NCI-H2196 (cell line): ENCODE measurements around the gene MARCHF9.

Experiments
- DNase-seq: peaks from one replicate; lab custom pipeline; 2025; ENCODE audit not compliant: unreplicated experiment; lab: John Stamatoyannopoulos, UW

The MARCHF9 gene

GRCh38 chr12:57753756-57754337 is 1.1 kb upstream of the MARCHF9 start:
- no peak for DNase-seq

DNA sequence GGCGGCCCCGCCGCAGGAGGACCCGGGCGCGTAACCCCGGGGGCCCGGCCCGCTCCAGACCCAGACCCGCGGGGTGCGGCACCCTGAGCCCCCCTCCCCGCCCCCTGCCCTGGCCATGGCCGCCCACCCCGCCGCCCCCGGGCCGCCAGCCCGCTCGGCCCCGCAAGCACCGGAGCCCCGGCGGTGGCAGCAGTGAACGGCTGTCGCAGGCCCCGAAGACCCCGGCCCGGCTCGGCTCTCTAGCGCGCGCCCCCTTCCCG is 221 bp downstream of the MARCHF9 start:
- no peak for DNase-seq

DNA sequence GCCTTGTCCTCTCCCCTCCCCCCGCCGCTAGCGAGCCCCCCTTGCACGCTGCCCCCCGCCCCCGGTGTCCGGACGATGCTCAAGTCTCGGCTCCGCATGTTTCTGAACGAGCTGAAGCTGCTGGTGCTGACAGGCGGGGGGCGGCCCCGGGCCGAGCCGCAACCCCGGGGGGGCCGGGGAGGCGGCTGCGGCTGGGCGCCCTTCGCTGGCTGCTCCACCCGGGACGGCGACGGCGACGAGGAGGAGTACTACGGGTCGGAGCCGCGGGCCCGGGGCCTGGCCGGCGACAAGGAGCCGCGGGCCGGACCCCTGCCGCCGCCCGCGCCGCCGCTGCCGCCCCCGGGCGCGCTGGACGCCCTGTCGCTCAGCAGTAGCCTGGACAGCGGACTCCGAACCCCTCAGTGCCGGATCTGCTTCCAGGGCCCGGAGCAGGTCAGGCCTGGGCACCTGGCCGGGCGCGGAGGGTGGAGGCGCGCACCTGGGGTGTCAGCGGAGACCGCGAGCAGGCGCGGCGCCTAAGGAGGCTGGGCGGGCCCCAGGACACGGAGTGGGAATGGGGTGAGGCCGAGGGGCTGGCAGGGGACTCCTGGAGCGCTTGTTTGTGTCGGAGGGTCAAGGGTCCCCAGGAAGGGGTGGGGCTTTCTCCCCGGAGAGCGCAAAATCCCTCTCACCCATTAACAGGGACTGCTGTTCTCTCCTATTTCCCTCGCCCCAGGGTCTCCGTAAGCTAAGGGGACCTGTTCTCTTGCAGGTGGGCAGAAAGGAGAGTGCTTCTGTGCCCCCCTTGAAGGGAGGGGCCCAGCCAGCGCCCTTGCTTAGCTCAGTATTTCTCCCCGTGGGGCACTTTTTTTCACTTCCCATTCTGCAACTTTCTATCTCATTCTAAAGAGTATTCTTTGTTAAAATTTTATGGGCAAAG is 810 bp downstream of the MARCHF9 start:
- no peak for DNase-seq

DNA sequence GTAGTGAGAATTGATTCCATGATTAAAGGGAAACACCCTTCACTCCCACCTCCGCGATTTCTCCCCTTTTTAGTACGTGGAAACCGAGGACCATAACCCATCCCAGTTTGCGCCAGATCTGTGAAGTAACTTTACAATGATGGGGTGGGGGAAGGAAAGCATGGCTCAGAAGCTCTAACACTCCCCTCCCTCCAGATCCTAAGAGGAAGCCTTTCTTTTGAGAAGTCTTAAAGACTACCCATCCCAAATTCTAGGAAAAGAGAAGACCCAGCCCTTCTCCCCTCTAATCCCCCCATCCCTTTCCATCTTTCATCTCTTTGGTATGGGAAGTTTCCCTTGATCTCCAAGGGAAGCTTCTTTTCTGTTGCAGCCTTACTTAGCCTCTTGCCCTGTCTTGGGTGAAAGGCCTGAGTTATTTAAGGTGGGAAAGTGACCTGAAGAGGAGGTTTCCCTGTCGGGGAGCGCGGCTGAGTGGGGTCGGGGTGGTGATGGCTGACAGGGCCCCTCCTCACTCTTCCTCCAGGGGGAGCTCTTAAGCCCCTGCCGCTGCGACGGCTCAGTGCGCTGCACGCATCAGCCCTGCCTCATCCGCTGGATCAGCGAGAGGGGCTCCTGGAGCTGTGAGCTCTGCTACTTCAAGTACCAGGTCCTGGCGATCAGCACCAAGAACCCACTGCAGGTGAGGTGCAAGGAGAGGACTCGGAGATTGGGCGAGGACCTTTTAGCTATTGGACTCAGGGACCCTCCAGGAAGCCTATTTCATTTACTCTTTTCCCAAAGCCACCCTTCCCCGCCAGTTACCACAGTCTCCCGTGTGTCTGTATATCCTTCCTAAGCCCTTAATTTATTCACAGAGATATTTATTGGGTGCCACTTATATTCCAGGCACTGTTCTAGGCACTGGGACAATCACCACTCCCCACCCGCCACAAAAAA is 1.8 kb downstream of the MARCHF9 start:
- peak; percentile 30 for DNase-seq

DNA sequence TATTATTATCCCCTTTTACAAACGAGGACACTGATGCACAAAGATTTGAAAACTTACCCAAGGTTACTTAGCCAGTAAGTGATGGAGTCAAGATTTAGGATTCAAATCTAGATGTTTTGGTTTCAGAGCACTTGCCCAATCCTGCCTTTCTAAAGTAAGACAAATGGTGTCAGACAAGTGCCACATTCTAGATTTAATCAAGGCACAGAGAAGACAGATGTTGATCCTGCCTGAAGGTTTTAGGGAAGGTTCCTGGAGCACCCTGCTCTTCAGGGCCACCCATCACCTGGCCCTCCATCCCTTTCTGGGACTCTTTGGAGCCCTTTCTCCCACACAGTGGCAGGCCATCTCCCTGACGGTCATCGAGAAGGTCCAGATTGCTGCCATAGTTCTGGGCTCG is 2.9 kb downstream of the MARCHF9 start:
- DNase-seq: no peak

DNA sequence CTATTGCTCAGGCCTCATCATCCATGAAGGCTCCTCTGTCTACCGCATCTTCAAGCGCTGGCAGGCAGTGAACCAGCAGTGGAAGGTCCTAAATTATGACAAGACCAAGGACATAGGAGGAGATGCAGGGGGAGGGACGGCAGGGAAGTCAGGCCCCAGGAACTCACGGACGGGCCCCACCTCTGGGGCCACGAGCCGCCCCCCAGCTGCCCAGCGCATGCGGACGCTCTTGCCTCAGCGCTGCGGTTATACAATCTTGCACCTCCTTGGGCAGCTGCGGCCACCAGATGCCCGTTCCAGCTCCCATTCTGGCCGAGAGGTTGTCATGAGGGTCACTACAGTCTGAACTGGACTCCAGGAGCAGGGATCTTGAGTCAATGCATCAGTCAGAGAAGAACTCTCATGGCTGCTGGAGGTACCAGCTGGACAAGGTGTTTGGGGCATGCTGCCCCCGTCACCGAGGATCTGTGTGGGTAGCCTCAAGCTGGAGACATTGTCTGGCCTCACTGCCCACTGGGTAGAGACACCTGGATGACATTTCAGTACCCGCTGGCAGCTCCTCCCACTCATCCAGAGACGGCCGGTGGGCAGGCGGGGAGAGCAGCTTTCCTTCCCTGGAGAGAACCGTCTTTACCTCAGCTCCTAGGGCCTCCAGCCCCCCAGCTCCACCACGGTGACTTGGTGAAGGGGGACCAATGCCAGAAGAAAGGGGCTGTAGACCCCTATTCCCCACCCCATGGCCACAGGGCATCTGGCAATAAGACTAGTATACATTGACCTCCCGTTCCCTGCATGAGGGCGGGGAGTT is 3.9 kb downstream of the MARCHF9 start:
- no peak for DNase-seq

DNA sequence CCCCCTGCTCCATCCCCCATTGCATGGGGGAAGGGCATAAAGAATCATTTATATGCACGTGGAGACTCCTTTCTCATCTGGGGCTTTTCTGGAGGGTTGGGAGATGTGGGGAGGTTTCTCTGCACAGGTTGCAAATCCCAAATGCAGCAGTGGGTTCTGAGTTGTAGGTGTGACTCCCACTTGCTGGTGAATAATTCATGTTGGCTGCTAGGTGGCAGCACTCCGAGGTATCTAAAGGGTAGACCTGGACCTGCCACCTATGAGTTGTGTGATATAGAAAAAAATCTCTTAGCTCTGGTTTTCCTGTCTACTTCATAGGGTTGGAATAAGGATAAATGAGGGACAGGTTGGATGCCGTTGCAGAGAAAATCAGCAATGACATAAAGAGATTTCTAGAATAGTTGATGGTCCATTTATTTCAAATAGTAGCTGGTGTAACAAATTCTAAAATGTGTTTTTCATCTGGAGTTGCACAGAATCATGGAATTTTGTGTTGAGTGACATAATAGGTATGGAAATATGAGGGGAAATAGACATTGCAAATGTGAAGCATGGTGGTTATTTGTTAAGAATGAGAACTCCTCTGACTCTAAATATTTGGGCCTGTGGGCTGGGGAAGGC is 4.6 kb downstream of the MARCHF9 start:
- peak; percentile 53 for DNase-seq

GRCh38 chr12:57760347-57760982 is 5.6 kb downstream of the MARCHF9 start:
- DNase-seq: no peak

GRCh38 chr12:57761391-57761998 is 6.6 kb downstream of the MARCHF9 start:
- DNase-seq: no peak

DNA sequence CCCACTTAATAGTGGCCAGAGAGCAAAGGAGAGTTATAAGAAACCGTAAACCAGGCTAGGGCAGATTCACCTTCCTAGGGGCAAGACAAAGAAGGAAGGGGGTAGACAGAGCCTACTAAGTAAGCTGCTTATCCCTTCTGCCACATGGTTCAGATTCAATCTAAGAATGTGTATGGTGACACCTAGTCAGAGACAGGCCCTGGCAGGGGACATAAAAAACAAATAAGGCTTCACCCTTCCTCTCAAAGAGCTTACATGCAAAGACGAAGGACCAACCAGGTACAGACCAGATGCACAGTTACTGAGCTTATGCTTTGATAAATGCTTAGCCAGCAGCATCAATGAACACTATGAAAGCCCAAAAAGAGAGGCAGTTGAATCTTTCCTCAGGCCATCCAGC is 7.6 kb downstream of the MARCHF9 start:
- DNase-seq: no peak

DNA sequence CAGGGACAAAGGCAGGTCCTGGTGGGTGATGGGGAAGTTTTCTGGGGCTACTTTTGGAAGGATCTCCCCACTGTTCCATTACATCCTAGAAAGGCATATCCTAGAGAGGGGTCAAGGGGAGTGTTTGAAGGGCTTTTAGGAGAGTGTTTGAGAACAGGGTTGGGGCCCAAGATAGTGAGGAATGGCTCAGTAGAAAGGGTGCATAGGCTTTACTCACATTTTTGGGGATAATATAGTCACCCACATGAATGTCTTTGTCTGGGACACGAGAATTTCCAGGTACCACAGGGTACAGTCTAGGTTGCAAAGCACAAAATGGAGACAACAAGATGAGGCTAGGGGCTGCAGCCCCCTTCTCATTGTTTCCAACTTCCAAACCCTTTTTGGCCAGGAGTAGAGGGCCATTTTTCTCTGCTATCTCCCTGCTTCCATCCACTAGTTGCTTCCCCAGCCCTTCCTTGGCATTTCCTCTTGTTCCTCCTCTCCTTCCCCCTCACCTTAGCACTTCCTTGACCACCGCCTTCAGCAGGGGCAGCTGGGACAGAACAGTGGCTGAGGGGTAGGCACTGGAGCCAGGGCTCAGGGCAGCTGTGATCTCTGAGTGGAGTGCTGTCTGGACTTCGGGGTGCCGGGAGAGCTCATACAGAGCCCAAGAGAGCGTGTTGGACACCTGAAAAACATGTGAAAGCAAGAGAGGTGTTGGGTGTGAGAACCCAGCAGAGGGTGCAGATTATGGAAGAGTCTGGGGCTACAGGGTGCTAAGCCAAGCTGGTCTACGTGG is 9.2 kb downstream of the MARCHF9 start:
- DNase-seq: no peak

DNA sequence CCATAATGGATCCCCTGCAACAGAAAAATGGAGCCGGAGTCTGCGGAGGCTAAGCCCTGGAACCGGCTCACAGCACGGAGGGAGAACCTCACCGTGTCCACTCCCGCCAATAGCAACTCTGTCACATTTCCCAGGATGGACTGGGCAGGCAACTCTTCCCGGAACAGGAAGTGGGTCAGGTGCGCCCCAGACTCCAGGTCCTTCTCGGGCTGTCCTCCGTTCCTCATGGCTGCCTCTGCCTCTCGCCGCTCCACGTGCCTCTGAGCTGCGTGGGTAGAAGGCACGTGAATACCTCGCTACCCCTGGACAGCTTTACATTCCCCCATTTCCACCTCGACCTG is 9.7 kb downstream of the MARCHF9 start:
- no peak for DNase-seq

DNA sequence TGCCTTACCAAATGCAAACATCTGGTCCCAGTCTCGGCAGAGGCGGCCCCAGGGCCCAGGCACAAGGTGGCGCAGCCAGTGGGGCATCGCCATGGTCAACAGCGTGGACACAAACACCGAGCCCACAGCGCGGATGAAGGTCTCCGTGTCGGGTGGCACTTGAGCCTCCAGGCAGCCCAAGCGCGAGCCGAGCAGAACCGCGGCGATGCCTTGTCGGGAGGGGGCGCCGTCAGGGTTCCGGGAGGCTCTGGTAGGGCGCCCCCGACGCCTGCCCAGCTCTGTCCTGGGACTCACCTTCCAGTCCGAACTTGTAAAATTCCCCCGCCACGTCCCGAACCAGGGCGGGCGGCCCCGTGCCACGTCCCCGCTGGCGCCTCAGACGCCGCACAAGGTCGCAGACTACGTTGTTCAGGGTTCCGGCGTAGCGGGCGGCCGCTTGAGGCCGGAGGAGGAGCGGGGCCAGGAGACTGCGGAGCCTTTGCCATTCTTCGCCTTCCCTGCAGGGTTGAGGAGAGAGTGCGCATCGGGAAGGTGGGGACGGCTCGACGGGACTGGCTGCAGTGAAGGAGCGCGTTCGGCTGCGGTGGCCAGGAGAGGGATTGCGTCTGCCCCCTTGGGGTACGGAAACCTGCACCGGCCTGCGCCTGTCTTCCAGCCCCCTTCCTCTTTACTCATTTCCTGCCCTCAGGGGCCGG is 10.2 kb downstream of the MARCHF9 start:
- DNase-seq: no peak

DNA sequence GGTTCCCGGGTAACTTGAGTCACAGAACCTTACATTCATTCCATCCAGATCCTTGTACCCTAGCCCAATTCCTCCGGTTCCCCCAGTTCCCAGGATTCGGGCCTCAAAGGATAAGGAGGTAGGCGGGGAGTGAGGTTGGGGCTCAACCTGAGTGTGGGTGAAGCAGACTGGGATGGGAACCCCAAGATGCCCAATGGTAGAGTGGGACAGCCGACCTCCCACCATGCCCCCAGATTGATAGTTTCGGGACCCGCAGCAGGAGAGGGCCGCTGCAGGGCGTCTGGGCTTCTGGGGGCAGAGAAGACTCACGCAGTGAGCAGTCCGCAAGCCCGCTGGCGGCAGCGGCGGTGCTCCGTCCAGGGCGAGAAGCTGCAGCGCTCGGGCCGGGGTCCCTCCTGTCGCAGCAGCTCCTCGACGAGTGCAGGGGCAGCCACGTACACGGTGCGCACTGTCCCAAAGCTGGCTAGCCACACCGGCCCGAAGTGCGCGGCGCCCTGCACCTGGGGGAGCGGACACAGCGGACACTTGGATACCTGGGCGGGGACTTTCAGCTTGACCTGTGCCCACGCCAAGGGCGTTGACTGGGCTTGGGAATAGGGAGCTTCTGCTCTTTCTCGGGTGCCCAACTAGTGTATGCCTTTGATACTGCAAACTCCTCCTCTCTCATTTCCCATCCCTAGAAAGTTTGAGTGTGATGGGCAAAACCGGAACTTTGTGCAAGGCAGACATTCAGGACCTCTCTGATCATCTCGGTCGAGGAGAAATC is 11.0 kb downstream of the MARCHF9 start:
- DNase-seq: no peak

GRCh38 chr12:57766464-57767304 is 11.8 kb downstream of the MARCHF9 start, which contains the start of gene CYP27B1:
Gene CYP27B1, minus strand, starts transcription at chr12:57767078. Its CDS starts 37 bp downstream, at chr12:57767041.
- DNase-seq: no peak

DNA sequence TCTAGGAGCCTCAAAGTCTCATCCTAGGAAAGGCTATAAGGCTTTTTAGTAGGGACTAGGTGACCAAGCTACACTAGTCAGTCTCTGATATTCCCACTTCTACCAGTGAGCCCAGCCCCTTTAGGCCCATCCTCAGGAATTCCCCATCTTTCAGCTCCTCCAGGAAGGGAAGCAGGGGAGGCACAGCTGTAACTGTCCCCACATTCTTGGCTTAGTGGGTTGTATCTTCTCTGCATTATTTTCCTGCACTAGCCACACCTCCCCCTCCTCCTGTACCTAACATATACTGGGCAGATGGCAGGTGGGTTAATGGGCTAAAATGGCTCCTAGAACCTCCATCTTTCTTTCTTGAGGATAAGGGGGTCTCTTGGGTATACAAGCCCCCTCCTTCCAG is 12.4 kb downstream of the MARCHF9 start:
- no peak for DNase-seq

- no peak for DNase-seq
These were observed 13.0 kb downstream of the MARCHF9 start for GRCh38 chr12:57767876-57768275.
